ENCODE results near the gene ATP1B2.
A peak's percentile ranks its signal among the peaks of the same experiment; 100 is the strongest.

DNA sequence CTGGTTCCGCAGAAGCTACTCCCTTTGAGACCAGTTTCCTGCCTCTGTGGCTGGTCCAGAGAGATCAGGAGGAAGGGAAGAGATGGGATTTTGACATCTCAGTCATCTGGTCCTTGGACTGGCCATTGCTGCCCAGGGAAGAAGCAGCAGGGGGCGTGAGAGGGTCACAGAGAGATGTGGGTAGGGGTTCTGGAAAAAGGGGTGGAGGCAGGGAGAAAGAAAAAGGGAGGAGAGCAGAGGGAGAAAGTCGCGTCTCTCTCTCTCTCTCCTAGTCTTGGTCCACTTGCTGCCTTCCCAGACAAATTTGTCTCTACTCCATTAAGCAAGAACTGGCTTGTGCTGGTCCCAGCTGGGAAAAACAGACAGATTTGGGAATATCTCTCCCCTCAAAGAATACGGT lies 16.3 kb upstream of the ATP1B2 start:
- TF ChIP-seq, protein P1, sequence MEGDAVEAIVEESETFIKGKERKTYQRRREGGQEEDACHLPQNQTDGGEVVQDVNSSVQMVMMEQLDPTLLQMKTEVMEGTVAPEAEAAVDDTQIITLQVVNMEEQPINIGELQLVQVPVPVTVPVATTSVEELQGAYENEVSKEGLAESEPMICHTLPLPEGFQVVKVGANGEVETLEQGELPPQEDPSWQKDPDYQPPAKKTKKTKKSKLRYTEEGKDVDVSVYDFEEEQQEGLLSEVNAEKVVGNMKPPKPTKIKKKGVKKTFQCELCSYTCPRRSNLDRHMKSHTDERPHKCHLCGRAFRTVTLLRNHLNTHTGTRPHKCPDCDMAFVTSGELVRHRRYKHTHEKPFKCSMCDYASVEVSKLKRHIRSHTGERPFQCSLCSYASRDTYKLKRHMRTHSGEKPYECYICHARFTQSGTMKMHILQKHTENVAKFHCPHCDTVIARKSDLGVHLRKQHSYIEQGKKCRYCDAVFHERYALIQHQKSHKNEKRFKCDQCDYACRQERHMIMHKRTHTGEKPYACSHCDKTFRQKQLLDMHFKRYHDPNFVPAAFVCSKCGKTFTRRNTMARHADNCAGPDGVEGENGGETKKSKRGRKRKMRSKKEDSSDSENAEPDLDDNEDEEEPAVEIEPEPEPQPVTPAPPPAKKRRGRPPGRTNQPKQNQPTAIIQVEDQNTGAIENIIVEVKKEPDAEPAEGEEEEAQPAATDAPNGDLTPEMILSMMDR (IDR thresholded peaks at IDR 0.05; ENCODE audit: low read depth, low read length): peak; percentile 34
- TF ChIP-seq EZH2phosphoT487 (IDR thresholded peaks at IDR 0.05; ENCODE audit: low read depth): no peak
